Upper lobe of right lung (tissue), 1 donor: ENCODE data around the gene FOXM1. TPM values are rescaled to one million over a fixed set of nuclear protein-coding genes. Genes with fewer than 3 reads are reported as not detected.

Experiments
- ATAC-seq: fragments of 200-7000 bp; cut with Tn5 transposase; one replicate; pipeline ENCODE4 v1.9.1; 2020; ENCODE audit warnings: mild to moderate bottlenecking, moderate library complexity
- DNase-seq: peaks from one replicate; pipeline ENCODE4 v3.0.0-alpha.2; 2020
- H3K27ac ChIP-seq: fragments of 200-600 bp; one replicate; pipeline ENCODE4 v1.8.0; 2022
- H3K27me3 ChIP-seq: fragments of 200-600 bp; one replicate; pipeline ENCODE4 v1.8.0; 2022; ENCODE audit warnings: mild to moderate bottlenecking
- H3K36me3 ChIP-seq: fragments of 200-600 bp; one replicate; pipeline ENCODE4 v1.8.0; 2022
- H3K4me1 ChIP-seq: fragments of 200-600 bp; one replicate; pipeline ENCODE4 v1.8.0; 2022
- H3K4me3 ChIP-seq: fragments of 200-600 bp; one replicate; pipeline ENCODE4 v1.8.0; 2022; ENCODE audit warnings: mild to moderate bottlenecking
- H3K9me3 ChIP-seq: fragments of 200-600 bp; one replicate; pipeline ENCODE4 v1.8.0; 2022
- CTCF ChIP-seq: fragments of 200-600 bp; IDR thresholded peaks from one replicate; pipeline ENCODE4 v1.8.0; 2022; ENCODE audit warnings: antibody characterized with exemption
- intact Hi-C: fragments of 100-400 bp; cut with DNase I; formaldehyde crosslinking; loops from one replicate; pipeline ENCODE4 v1.11.0; 2022
- total RNA-seq: library from RNA; stranded (reverse); fragmentation: NEBNext Ultra II Directional; extraction: Animal tissue kit (Norgen Biotek cat#: 25700); gene quantifications from one replicate; pipeline ENCODE4 v1.2.1, GENCODE V29; 2021
- donor health status: DM: no; HTN: yes; CAD: no; lungs with severe emphysema.

The FOXM1 gene
- total RNA-seq, 1 donor from 2014 or later: 1.0 TPM

GRCh38 chr12:2845280-2845679 lies 31.7 kb downstream of the FOXM1 start:
- Histone ChIP-seq H3K27me3 (no peaks in the 10 kb centered on the region), H3K36me3 (peaks cover 4% of the 10 kb centered on the region), H3K4me1 (no peaks in the 10 kb centered on the region), H3K27ac (no peak overlapping the region), H3K9me3 (no peaks in the 10 kb centered on the region), H3K4me3 (no peak overlapping the region)
- DNase-seq (no peak), ATAC-seq (no peak)
- TF ChIP-seq CTCF: no peak
- intact Hi-C loops: no loop called here

GRCh38 chr12:2844786-2845185 lies 32.2 kb downstream of the FOXM1 start:
- Histone ChIP-seq H3K4me1 (no peaks in the 10 kb centered on the region), H3K9me3 (no peaks in the 10 kb centered on the region), H3K36me3 (peaks cover 4% of the 10 kb centered on the region), H3K27me3 (no peaks in the 10 kb centered on the region), H3K27ac (no peak overlapping the region), H3K4me3 (no peak overlapping the region)
- no peak for TF ChIP-seq CTCF
- intact Hi-C loops: no loop called here
- no peak for DNase-seq
- ATAC-seq: no peak

GRCh38 chr12:2842948-2843347 lies 34.0 kb downstream of the FOXM1 start:
- ATAC-seq: no peak
- Histone ChIP-seq H3K36me3 (peaks cover 4% of the 10 kb centered on the region), H3K4me3 (no peak overlapping the region), H3K27ac (no peak overlapping the region), H3K9me3 (no peaks in the 10 kb centered on the region), H3K4me1 (no peaks in the 10 kb centered on the region), H3K27me3 (no peaks in the 10 kb centered on the region)
- no peak for TF ChIP-seq CTCF
- intact Hi-C loops: no loop called here
- DNase-seq: no peak

GRCh38 chr12:2841056-2841650 lies 35.8 kb downstream of the FOXM1 start:
- H3K27ac ChIP-seq: no peak overlapping the region
- ATAC-seq (no peak), DNase-seq (no peak)
- no peaks in the 10 kb centered on the region for H3K27me3 ChIP-seq
- intact Hi-C loops: no loop called here
- no peak for TF ChIP-seq CTCF
- H3K36me3 ChIP-seq: peaks cover 4% of the 10 kb centered on the region
- H3K9me3 ChIP-seq: no peaks in the 10 kb centered on the region
- H3K4me3 ChIP-seq: no peak overlapping the region
- H3K4me1 ChIP-seq: no peaks in the 10 kb centered on the region

- H3K36me3 ChIP-seq: no peaks in the 10 kb centered on the region
- intact Hi-C loops: no loop called here
- no peak for TF ChIP-seq CTCF
- H3K27me3 ChIP-seq: no peaks in the 10 kb centered on the region
- H3K4me3 ChIP-seq: no peak overlapping the region
- H3K27ac ChIP-seq: no peak overlapping the region
- H3K9me3 ChIP-seq: no peaks in the 10 kb centered on the region
- H3K4me1 ChIP-seq: peaks cover 7% of the 10 kb centered on the region
- DNase-seq: no peak
- no peak for ATAC-seq
Measured at GRCh38 chr12:2836574-2836973, 40.4 kb downstream of the FOXM1 start.
